Measurements from ENCODE around the gene ARPP21.
A peak's percentile ranks its signal among the peaks of the same experiment; 100 is the strongest.
"Not testable (repeated sequence)": the region's sequence is repeated elsewhere in the genome, so short reads cannot be mapped to it uniquely, and the experiment has no call there.

Gene ARPP21

DNA sequence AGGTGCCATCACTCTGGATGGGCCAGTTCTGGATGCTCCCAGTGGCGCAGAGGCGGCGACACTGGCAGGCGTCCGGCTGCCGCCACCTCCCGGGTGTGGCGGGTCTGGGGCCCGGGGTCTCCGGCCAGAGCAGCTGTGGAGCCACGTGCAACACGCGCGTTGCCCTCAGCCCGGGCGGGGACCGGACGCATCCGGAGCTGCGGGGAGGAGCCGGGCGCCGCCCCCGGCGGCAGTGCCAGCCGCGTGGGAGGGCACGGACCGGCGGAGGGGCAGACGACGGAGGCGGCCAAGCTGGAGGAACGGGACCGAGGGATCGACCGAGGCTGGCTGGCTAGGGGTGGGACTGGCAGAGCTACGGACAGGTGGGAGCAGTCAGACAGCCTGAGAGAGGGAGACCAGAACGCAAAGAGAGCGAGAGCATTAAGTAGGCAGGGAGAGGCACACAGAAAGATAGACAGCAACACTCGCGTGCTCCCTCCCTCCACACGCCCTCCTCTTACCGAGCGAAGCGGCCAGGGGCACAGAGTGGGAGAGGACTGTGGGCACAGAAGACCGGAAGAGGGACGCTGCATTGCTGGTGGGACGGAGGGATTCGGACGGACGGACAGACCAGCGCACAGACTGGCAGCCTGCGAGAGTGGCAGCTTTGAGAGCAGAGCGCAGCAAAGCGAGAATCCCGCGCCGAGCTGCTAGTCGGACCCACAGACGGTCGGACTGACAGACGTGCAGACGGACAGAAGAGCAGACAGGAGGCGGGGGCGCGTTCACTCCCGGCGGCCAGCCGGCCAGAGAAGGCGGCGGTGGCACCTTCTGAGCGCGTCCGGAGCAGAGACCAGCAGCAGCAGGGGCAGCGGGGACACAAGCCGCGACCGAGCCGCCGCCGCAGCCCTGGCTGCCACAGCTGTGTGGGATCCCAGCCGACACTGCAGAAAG lies at the start of gene ARPP21:
Gene ARPP21, plus strand, starts transcription at position 272 of the 933 bp plus-strand sequence. CDS start 42,227 bp downstream, outside the sequence.
- DNase-seq (ENCODE audit: low spot score) (no peak), FAIRE-seq (no peak)

DNA sequence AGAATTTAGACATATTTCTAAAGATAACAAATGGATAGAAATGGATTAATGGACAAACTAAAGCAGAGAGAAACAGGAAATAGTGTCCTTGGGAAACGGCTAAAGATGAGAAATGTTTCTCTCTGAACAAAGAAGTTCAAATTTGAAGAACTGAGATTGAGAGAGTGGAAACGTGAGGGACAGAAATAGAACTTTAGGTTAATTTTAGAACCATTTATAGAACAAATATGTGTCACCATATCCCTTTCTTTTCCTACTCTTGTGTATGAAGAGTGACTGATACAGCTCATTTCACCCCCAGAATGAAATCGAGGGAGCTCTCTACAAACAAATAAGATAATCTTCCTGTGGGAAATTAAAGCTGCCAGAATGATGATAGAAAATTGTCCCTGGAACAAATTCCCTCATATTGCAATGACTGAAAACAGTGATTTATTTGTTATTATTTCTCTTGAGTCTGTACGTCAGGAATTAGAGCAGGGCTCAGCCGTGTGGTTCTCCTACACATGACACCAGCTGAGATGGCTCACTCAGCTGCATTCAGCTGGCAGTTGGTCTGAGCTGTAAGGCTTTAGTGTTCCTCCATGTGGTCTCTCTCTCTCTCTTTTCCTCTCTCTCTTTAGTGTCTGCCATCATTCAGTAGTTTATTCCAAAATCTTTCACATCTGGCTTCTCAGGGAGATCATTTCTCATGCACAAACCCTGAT lies 46.6 kb upstream of the ARPP21 start:
- DNase-seq (ENCODE audit: low spot score) (no peak), FAIRE-seq (no peak)

DNA sequence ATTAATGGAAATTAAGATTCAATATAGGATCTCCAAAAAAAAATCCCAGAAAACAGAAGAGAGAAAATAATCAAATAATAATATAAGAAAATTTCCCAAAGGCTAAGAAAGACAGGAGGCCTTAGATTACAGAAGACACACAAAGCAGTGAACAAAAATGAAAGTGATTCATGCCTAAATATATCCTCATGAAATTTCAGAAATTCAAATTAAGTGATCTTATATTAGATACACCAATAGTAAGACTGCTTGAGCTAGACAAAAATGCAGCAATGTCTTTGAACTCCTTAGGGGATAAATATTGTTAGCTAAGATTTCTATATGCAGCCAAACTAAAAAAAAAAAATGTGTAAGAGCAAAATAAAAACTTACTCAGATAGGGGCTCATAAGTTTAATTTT lies 44.6 kb upstream of the ARPP21 start:
- FAIRE-seq, result no peak
- no peak for DNase-seq (ENCODE audit: low spot score)

DNA sequence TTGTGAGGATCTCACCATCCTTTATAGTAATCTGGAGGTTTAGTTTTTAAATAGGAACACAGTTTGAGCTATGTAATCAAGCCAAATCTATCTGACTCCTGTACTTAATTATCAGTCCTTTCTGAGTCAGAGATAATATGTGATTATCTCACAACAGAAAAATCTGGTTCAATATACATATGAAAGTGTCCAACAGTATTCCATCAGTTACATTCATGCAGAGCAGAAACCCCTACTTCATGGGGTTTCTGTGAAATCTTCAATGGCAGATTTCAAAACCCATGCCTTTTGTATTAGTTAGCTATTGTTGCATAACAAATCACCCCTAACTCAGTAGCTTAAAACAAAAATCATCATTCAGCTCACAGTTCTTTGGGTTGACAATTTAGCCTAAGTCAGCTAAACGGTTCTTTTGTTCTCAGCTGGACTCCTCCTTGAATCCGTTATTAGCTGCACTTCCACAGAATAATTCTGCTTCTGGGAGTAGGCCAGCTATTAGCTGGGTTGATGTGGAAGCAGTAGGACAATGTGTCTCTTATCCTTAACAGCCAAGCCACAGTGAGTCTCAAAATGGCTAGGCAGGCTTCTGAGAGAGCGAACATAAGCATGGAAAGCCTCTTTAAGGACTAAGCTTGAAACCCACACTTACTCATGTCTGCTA lies 42.9 kb upstream of the ARPP21 start:
- FAIRE-seq (no peak), DNase-seq (ENCODE audit: low spot score) (no peak)

DNA sequence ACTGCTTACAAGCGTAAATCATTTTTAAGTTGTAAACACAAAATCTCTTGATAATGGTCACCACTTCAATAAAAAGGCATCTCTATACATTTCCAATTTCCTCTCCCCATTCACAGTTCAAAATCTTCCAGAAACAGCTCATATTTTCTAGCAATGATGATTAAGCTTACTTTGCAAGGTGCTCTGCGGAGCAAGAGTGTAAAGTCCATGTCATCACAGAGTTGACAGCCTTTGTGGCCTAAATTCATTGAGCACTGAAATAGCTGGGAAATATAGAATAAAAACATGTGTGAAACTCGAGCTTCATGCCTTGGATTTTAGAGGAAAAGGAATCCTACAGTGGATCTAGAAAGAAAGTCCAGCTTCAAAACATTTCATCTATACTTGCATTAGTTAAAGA lies 41.8 kb upstream of the ARPP21 start:
- no peak for FAIRE-seq
- DNase-seq (ENCODE audit: low spot score), result no peak

DNA sequence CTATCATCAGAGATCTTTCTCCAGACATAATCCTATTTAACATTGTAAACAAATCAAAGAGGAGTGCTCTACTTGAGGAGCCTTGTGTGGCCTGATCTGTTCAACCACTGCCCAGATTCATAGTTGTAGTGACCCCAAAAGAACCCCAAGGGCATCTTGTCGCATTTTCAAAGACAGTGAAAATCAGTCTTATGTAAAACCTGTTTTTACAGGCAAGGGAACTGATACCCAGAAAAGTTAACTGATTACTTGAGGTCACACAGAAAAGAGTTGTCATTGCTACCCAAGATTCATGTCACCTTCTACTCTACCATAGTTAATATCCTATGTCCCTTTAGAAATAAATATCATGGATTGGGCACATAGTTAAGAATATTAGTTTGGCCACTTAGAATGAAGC lies 40.5 kb upstream of the ARPP21 start:
- no peak for FAIRE-seq
- DNase-seq (ENCODE audit: low spot score), result no peak

DNA sequence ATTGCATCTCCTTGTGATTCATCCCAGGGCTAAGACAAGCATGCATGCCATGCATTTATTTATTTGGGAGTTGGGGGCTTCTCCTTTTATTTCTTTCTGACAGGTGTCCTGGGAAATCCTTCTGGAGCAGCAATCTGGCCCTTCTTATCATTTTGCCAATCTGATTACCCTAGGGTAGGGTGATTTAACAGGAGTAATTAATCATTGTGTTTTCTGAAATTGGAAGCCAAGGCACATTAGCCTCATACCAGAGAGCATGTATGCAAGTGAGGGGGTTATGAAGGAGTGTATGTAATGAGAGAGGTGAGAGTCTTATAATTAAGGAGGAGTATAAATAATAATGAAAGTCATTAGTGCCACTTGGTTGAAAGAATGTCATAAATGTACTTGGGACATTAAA lies 37.4 kb upstream of the ARPP21 start:
- DNase-seq (ENCODE audit: low spot score), result no peak

DNA sequence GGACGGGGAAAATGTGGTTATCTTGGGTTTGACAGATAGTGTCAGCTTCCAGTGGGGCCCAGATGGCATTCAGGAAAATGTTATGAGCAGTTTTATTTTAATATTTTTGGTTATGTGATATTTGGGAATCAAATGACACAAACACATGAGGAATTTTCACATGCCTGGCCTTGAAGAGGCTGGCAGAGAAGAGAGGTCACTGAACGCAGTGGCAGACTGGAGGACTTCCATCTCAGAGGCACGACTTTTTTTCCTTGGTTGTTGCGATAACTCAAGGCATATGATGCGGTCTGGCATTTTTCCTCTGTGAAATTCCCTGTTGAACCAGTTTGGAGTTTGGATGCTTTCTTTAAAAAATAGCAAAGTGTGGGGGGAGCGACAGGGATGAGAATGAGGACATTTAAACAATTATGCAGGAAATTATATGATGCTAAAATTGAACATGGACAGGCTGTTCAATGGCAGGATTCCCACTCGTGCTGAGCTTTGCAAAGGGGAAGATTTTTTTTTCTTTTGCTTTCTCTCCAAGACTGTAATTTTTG lies 36.9 kb upstream of the ARPP21 start:
- no peak for DNase-seq (ENCODE audit: low spot score)
- FAIRE-seq, result no peak

More for the DNA sequence above, 37.4 kb upstream of the ARPP21 start:
- FAIRE-seq, result no peak

DNA sequence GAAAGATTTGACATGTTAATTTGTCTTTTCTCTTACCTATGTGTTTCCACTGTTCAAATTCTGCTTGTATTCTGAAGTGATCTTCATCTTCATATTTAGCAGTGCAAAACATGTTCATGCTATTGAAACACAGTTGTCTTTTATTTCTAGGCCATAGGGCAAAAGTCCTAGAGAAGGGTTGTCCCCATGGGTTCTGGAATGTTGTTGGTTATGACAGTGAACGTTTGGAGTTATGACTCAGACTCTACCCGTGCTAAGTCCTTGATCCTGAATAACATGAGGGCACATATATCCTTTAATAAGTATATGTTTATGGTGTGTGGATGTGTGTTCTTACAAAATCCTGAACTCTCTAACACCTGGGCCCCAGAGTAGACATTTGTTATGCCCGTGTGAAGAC lies 23.0 kb upstream of the ARPP21 start:
- FAIRE-seq (no peak), DNase-seq (ENCODE audit: low spot score) (peak; percentile 25)

DNA sequence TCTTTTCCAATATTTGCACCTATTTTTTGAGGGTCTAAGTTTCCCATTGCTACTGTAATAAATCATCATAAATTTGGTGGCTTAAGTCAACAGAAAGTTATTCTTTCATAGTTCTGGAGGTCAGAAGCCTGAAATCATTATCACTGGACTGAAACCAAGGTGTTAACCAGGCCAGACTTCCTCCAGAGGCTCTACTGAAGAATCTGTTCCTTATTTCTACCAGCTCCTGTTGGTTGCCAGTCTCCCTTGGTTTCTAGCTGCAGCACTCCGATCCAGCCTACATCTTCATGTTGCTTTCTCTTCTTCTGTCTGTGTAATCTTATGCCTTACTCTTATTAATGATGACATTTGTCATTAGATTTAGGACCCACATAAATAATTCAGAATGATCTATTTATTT lies 22.0 kb upstream of the ARPP21 start:
- FAIRE-seq (peak; percentile 23), DNase-seq (ENCODE audit: low spot score) (no peak)

DNA sequence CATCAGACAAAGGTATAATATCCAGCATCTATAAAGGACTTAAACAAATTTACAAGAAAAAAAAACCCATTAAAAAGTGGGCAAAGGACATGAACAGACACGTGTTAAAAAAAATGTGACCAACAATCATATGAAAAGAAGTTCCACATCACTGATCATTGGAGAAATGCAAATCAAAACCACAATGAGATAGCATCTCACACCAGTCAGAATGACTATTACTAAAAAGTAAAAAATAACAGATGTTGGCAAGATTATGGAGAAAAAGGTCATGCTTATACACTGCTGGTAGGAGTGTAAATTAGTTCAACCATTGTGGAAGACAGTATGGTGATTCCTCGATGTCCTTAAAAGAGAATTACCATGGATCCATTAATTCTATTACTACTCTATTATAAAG lies 19.1 kb upstream of the ARPP21 start:
- FAIRE-seq, result peak; percentile 70
- not testable (repeated sequence) for DNase-seq (ENCODE audit: low spot score)

DNA sequence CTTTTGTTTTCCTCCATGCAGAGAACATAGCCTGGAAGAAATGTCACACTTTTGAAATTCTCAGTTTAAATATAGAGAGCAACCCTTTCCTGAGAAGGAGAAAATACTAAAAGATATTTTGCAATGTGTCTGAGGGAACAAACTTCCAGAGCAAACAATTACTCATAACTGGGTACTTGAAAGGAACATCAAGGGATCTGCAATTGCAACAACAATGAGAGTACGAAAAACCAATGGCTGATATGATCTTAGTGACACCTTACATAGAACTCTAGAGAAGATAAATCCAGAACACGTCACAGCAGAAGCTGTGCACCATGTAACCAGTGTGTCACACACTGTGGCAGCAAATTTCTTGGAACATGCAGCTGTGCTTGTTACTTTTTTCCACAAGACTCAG lies 14.6 kb upstream of the ARPP21 start:
- FAIRE-seq, result no peak

DNA sequence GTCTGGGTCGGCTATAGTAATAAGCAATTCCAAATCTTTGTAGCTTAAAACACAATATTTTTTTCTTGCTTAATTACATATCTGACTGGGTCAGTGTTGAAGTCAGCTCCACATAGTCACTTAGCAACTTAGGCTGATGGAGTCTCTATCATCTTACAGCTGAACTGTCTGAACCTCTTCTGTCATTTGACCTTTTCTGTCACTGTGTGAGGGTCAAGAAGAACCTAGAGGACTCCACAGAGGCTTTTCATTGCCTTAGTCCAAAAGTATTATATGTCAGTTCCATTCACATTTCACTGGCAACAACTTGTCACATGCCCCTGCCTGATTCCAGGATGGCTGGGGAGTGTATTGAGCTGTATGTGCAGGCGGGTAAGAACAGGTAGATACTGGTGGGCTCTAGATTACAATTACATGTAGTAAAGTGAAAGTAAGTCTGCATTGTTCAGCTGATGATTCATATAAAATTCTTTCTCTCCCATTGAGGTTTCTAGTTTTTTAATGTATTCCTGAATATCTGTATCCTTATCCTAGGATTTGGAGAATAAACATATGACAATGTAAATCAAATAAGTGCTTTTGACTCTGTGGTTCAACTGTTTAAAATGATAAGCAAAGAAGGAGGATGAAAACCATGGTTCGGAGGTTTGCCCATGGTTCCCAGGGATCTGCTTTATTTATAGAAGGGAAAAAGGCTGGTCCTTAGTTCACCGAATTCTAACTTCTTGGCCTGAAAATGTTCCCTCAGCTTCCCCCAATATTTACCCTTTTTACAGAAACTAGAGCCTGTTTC lies 5.8 kb upstream of the ARPP21 start:
- FAIRE-seq, result no peak

More for the DNA sequence above, 14.6 kb upstream of the ARPP21 start:
- no peak for DNase-seq (ENCODE audit: low spot score)

DNA sequence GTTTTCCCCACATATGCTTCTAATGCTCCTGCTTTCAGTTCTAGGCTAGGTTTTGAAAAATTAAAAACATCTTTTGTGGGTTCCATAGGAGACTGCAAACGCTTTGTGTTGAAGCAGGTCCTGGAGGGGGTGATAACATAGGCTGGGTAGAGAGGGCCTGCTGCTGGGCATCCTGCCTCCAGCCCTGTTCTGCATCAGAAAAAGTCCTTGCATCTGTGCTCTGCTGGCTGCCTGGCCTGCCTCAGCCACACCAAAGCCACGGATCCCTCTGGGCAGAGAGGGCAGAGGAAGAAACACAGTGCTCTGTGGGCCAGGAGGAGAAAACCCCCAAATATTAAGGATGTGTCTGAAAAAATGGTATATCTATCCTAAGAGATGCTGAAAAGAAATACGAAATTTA lies 3.9 kb upstream of the ARPP21 start:
- no peak for FAIRE-seq
- no peak for DNase-seq (ENCODE audit: low spot score)

More for the DNA sequence above, 5.8 kb upstream of the ARPP21 start:
- no peak for DNase-seq (ENCODE audit: low spot score)

DNA sequence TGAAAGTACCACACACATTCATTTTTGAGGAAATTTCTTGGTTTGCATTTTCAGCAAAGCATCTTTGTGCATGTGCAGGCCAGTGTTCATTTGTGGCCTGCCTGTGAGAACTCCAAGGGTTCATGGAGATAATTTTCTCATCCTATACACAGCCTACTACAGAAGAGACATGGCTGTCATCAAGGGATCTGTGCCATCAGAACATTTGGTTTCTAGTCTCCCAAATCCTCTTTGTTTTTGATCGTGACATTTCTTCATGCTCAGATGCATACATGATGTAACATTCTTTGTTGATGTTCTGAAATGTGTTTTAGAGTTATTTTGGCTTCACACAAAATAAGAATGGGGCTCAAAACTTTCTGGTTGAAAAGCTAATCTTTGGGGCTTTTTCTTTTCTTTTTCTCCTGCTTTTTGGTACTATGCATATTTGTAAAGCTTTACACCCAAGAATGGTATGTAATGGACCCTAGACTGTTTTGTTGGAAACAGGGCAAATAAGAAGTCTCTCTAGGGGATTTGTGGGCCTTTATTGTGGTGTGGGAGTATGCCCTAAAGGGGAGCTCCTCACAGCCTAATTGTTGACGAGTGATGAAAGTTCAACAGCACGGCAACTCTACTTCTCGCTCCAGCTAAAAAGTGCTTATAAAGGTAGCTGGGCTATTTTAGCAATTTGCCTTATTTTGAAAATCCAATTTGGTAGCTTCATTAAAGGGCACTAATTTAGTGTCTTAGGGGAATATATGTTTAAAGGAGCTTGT lies 3.2 kb upstream of the ARPP21 start:
- DNase-seq (ENCODE audit: low spot score) (no peak), FAIRE-seq (no peak)

DNA sequence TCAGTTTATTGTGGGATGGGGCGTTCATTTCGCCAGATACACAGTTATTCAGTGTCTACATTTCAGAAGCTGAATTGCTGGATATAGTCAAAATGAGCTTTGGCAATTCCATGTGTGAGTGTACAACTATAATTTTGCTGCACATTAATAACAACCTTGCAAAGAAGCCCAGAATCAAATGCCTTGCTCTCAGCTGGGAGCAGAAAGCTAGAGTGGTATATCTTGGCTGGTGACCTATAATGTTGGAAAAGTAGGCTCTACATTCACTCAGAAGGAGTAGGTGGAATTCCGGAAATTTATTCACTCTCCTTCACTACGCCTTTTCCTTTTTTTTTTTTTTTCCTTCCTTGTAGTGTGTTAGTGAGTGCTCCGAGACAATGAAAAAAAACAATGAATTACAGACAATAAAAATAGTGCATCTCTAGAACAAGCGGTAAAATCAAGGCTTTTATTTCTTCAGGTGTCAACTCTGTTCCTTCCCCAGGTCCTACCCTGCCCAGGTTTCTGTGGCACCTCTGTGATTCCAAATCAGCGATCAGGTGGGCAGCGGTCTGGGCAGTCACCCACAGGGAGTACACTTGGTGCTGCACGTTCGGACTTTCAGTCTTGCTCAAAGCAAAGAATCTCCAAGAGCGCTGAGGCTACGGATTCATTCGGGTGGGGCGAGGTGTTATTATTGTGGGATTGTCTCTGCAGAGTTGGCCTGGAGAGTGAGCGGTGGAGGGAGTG lies 910 bp upstream of the ARPP21 start:
- FAIRE-seq (no peak), DNase-seq (ENCODE audit: low spot score) (no peak)

DNA sequence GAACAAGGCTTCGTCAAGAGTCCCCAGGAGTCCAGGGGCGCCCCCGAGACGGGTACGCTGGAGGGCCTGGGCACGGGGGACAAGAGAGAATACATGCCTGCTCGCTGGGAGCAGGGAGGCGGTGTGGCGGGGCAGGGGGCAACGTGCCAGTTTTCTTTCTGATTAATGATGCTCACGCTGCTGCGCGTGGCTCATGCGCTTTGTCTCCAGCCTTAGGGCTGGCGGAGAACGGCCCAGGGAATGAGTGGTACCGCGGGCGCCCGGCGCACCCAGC lies 408 bp upstream of the ARPP21 start:
- FAIRE-seq (no peak), DNase-seq (ENCODE audit: low spot score) (no peak)

DNA sequence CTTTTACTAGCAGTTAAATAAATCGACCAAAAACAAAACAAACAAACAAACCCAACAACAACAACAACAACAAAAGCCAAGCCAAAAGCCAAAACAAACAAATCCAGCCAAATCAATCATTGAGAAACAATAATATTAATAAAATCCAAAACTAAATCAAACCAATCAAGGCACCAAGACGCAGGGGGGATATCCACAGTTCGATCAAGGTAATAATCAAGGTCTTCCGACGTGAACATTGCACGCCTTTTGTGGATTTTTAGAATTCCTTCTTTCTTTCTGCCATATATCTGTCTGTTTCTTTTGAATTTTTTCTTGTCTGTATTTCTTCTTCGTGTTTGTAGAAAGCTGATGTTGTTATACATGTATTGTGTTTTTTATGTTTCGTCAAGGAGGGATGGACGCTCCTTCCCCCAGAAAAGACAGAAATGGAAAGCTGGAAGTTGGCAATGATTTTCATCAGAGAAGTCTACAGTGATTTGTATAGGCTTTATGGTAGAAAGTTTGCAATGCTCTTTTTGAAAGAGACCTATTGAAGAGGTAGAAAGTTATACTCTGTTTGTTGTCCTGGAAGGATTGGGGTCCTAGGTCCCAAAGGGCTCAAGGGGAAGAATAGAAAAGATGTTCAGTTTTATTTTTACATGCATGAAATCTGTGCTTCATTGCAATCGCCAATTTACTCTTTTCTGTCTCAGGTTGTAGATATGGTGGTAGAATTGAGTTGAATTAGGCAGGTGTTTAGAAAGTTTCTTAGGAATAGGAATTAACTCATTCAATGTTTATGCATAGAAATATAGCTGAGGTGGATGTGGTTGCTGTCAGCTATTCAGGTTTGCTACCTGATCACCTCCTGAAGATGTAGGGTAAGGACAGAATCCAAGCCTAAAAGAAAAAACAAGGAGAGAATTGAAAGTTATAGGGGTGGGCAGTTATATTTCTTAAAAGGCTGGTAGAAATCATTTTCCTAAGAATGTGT lies 1.2 kb downstream of the ARPP21 start:
- FAIRE-seq, result no peak
- DNase-seq (ENCODE audit: low spot score), result no peak

DNA sequence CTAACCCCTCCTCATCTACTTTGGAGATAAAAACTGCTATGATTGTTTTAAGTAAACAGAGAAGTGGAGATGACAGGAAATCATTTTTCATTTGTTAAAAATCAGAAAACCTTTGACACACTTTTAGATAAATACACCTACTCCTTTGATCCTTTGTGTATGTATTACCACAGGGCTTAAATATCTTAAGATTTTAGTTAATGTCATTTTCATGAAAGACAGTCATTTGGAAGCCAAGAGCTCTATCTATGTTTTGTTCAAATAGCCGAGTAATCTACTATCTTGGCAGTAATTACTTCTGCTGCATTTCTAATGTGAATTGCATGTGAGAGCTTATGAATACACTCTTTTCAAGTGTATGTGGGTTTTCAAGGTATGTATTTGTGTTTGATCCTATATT lies 2.0 kb downstream of the ARPP21 start:
- FAIRE-seq (no peak), DNase-seq (ENCODE audit: low spot score) (no peak)
